CD4-positive, alpha-beta T cell treated with Interleukin-15 for 1 hour (primary cell): ENCODE results near the gene GORASP1.

ENCODE experiments used
- DNase-seq: peaks from one replicate; pipeline ENCODE4 v3.0.0-alpha.2; 2020

The GORASP1 gene

DNA sequence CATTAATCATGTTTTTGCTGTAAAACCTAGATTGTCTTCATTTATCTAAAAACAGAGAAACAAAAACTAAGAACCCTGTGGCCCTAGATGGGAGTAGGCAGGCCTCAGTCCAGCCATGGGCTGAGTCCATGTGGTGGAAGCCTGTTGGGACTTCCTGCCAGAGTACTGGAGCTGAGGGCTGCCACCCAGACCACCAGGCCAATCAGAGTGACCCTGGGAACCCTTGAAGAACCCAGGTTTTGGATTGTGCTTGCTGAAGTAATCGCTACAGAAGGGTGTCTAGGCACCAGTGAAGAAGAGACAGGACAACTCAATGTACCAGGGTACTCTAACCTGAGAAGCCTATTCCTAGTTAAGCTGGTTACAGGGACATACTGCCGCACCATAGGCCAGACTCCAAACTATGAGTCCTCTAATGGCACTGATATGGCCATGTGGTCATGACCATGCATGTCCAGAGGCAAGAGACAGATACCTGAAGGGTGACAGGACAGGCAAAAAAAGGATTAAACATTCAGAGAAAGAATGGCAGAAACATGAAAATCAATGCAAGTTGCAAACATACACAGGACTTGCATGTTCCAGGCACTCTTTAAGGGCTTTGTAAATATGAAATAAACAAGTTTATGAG, 33.0 kb upstream of the GORASP1 start:
- no peak for DNase-seq

GRCh38 chr3:39139442-39139841, 32.0 kb upstream of the GORASP1 start:
- DNase-seq: no peak

GRCh38 chr3:39138804-39139415, 31.5 kb upstream of the GORASP1 start:
- DNase-seq: no peak

GRCh38 chr3:39137991-39138803, 30.8 kb upstream of the GORASP1 start:
- DNase-seq: no peak

DNA sequence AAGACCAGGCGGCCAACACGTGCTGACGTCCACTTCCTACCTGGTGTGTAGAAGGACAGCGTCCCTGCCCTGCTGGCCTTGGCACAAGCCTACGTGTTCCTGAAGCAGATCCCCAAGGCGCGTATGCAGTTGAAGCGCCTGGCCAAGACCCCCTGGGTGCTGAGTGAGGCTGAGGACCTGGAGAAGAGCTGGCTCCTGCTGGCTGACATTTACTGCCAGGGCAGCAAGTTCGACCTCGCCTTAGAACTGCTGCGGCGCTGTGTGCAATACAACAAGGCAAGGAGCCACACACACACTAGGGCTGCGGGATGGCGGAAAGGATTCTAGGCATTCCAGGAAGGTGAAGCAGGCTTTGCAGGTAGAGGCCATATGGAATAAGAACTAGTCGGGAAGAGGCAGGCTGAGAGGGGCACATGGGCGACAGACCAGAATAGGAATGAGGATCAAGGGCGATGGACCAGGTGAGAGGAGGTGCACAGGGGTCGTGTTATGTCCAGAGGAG, 30.1 kb upstream of the GORASP1 start:
- DNase-seq: no peak

DNA sequence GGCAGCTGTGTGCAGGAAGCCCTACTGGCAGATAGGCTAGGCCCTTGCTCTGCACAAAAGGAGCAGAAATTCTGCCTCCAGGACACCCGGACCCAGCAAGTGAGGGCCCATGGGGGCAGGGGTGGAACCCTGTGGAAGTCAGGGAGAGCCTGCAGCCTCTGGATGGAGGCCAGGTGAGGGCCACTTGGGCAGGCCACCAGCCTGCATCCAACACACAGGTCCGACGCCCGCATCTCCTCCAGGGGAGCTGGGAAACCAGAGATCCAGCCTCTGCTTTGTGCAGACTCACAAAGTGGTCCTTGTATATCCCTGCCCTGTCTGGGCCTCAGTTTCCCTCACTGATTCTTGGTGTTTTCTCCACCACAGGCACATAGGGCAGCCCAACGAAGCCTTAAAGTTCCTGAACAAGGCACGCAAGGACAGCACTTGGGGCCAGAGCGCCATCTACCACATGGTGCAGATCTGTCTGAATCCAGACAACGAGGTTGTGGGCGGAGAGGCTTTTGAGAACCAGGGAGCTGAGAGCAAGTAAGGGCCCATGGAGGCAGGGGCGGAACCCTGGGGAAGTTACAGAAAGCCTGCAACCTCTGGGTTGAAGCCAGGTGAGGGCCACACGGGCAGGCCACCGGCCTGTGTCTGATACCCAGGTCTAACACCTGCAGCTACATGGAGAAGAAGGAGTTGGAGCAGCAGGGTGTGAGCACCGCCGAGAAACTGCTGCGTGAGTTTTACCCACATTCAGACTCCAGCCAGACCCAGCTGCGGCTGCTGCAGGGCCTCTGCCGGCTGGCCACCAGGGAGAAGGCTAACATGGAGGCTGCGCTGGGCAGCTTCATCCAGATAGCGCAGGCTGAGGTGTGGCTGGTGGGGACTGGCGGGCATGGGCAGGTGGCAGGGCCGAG, 29.4 kb upstream of the GORASP1 start:
- no peak for DNase-seq

- DNase-seq: no peak
Measured at GRCh38 chr3:39135170-39135805, 27.9 kb upstream of the GORASP1 start.

DNA sequence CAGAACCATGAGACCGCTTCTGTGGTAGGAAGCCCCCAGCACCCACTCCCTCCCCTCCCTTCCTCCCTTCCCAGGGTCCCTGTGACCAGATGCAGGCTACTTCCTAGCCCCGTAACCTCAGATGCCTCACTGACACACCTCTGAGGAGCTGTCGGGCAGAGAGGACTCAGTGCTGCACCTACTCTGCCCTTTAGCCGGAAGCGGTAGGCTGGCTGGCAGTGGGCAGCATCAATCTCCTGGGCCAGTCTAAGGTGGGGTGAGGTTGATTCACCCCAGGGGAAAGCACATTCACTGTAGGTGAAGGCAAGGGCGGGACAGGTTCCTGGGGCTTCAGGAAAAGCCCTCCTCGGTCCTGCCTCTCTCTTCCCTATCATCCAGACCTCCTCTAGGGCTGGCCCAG, 26.9 kb upstream of the GORASP1 start:
- DNase-seq: no peak

DNA sequence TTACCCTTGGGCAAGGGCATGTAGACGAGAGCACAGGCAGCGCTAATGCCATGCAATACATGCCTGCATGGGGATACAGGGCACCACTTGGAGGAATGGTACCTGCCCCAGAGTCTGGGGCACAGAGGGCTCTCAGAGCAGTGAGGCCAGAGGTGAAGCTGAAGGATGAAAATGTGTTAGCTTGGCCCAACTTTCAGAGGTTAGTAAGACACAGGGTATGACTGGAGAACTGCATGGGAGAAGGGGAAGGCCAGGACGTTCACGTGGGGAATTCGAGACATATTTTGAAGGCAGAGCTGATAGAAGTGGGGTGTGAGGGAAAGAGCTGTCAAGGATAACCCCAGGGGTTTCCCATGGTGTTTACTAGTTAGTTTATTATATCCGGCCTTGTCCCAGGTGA, 26.4 kb upstream of the GORASP1 start:
- DNase-seq: no peak

DNA sequence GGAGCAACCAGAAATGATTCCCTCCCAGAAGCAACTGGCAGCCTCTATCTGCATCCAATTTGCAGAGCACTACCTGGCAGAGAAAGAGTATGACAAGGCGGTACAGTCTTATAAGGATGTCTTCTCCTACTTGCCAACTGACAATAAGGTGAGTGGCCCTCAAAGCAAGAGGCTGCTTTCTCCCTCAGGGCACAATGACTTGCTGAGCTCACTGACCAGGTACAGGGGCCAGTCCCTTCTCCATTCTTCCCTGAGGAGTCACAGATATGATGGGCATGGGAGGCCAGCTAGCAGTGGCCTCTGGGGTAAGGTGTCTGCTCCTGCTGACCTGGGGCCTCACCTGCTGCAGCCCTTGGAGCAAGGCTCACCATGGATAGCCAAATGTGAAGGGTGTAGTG, 25.7 kb upstream of the GORASP1 start:
- DNase-seq: no peak

DNA sequence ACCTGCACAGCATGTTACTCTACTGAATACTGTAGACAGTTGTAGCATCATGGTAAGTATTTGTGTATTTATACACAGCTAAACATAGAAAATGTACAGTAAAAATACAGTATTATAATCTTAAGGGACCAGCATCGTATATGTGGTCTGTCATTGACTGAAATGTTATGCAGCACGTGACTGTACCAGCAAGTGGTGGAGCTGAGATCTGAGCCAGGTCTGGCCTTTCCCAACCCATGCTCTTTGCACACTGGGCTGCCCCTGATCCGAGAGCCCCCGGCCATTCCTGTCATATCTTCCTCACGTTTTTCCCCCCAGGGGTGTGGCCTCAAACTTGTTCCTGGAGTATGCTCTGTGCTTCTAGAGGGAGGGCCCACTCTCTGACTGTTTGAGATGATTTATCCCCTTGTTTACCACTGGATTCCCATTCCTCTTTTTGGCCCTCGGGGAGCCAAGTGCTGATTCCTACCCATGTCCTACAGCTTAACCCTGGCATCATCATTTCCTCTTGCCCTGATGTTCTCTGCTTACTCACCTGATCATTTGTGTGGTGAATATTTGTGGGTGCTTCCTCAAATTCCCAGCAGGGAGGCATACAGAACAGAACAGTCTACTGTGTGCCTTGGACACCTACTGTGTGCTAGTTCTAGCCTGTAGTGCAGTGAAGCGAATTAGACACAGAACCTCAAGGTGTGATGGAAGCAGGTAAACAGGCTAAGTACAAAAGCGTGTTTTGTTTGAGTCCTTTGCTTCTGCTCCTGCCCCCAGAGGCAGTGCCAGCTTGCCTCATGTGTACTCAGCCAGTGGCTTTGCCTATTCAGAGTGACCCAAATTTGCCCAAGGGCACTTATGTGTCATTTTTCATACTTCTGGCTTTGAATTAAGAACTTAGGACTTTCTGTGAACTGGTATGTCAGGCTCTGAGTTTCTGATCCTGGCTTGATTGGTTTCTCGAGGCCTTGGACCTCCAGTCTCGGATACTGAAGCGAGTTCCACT, 25.0 kb upstream of the GORASP1 start:
- no peak for DNase-seq

DNA sequence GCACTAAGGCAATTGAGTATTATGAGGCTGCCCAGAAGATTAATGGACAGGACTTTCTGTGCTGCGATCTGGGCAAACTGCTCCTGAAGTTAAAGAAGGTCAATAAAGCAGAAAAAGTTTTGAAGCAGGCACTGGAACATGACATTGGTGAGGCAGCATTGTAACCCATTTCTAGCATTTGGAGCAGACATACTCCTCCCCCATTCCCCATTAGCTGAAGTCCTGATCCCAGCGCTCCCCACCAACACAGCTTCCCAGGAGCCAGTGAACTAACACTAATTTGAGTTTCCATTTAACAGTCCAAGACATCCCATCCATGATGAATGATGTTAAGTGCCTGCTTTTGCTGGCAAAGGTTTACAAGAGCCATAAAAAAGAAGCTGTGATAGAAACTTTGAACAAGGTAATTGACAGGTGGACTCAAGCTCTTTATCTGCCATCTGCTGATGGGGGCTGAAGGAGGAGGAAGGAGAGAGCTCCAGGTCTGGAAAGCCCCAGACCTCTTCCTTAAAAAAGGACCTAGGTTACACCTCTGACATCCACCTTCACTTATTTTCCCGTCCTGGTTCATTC, 23.4 kb upstream of the GORASP1 start:
- DNase-seq: no peak

DNA sequence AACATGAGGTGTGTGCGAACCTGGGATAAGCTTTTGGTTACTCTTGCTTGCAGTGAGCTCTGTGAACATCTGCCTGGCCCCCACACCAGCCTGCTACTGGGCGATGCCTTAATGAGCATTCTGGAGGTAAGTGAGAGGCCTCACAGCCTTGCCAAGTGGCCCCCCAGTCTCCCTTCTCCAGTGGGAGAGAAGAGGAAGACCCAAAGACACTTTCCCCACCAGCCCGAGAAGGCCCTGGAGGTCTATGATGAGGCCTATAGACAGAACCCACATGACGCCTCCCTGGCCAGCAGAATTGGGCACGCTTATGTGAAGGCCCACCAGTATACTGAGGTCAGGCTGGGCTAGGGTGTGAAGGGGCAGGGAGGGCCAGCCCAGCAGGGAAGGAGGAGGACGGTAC, 22.6 kb upstream of the GORASP1 start:
- no peak for DNase-seq

DNA sequence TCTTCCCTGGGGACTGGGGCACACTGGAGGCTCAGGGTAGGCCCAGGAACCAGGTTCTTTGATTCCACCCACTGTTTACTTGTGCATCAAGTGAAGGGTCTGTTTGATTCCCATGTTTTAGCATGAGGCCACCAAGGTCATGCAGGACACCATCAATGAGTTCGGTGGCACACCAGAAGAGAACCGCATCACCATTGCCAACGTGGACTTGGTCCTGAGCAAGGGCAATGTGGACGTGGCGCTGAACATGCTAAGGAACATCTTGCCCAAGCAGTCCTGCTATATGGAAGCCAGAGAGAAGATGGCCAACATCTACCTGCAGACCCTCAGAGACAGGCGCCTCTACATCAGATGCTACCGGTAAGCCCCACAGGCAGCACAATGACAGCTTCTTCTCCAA, 21.5 kb upstream of the GORASP1 start:
- DNase-seq: no peak

DNA sequence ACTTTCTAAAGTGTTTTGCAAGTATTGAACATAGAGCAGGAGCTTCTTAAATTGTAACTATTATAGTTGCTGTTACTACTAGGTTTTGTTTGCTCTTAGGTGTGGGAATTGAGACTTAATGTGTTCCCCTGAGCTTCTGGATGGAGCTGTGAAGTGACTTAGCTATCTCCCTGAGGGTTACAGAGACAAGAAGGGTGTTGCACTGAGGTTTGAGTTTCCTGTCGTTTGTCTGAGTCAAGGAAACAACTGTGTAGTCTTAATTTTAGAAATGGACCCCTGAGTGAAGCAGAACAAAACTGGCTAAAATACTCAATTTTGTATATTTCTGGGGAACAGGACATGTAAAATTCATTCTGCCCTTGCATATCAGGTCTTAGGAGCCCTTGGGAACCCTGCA, 20.5 kb upstream of the GORASP1 start:
- no peak for DNase-seq

- no peak for DNase-seq
Measured at GRCh38 chr3:39127269-39127907, 20.0 kb upstream of the GORASP1 start.

- DNase-seq: no peak
Measured at GRCh38 chr3:39126532-39127071, 19.2 kb upstream of the GORASP1 start.

DNA sequence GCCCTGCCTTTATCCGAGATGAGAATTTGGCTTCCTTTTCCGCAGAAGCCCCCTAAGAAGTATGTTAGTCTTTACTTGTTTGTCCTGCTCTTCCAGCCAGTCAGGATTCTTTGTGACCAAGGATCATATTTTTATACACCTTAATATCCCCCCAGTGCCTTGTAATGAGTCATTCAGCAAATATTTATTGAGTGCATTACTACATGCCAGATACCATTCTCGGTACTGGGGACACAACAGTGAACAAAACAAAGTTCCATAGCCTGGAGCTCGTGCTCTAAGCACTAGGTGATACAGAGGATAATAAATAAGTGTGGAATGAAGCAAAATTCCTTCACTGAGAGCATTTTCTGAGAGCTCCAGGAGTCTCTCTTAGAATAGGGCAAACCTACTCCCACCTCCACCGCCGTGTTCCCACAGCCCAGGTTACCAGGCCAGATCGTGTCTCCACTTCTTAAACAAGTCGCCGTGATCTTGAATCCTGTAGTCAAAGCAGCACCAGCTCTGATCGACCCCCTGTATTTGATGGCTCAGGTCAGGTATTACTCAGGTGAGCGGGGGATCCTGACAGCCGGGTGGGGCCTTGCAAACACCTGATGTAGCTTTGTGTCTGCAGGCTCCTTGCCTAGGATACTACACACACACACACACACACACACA, 18.5 kb upstream of the GORASP1 start:
- no peak for DNase-seq
